Choroid plexus epithelial cell (primary cell): ENCODE results near the gene AGO4.

ENCODE experiments used
- DNase-seq: peaks from one replicate; pipeline ENCODE4 v3.0.0-alpha.2; 2010; ENCODE audit warnings: low read depth
- H3K4me3 ChIP-seq: 2 replicates; pipeline ENCODE4 v1.5.1; 2011; ENCODE audit warnings: low read depth, mild to moderate bottlenecking, control low read depth, low read length, moderate library complexity
- CTCF ChIP-seq: conservative IDR thresholded peaks from 2 replicates; pipeline ENCODE4 v1.5.1; 2011; ENCODE audit warnings: low read depth, mild to moderate bottlenecking, control low read depth, inconsistent platforms, low read length, moderate library complexity

AGO4 gene

GRCh38 chr1:35832276-35832905, 24.6 kb downstream of the AGO4 start:
- no peak for TF ChIP-seq CTCF
- DNase-seq, result no peak
- no peak overlapping the region for H3K4me3 ChIP-seq

- TF ChIP-seq CTCF, result no peak
- H3K4me3 ChIP-seq, result no peak overlapping the region
- DNase-seq, result no peak
Observed at GRCh38 chr1:35833395-35833794, 25.6 kb downstream of the AGO4 start.

- H3K4me3 ChIP-seq, result no peak overlapping the region
- DNase-seq, result no peak
- TF ChIP-seq CTCF, result no peak
Observed at GRCh38 chr1:35834218-35834617, 26.4 kb downstream of the AGO4 start.

- H3K4me3 ChIP-seq, result no peak overlapping the region
- TF ChIP-seq CTCF, result no peak
- DNase-seq, result no peak
Observed at GRCh38 chr1:35835398-35835797, 27.6 kb downstream of the AGO4 start.

GRCh38 chr1:35836734-35837133, 28.9 kb downstream of the AGO4 start:
- DNase-seq, result no peak
- H3K4me3 ChIP-seq, result no peak overlapping the region
- TF ChIP-seq CTCF, result no peak

- peak; percentile 18 for DNase-seq
- TF ChIP-seq CTCF, result no peak
- no peak overlapping the region for H3K4me3 ChIP-seq
Observed at GRCh38 chr1:35838693-35839245, 31.0 kb downstream of the AGO4 start.

GRCh38 chr1:35844826-35845225, 37.0 kb downstream of the AGO4 start:
- no peak for TF ChIP-seq CTCF
- no peak overlapping the region for H3K4me3 ChIP-seq
- no peak for DNase-seq
